Mucosa of rectum (tissue), 2 donors: ENCODE measurements around the gene KEL.

Source experiments
- H3K27ac ChIP-seq, 2 donors: one replicate each; pipeline ENCODE4 v1.7.0; 2013; ENCODE audit warnings: inconsistent platforms in 2 of 2, low read depth in 2 of 2, low read length in 2 of 2
- H3K27me3 ChIP-seq, 2 donors: one replicate each; pipeline ENCODE4 v1.7.0; 2013; ENCODE audit warnings: low read length in 2 of 2; ENCODE audit not compliant: control insufficient read depth in 2 of 2, insufficient read depth in 2 of 2
- H3K36me3 ChIP-seq, 2 donors: one replicate each; pipeline ENCODE4 v1.7.0; 2013; ENCODE audit warnings: low read length in 2 of 2; ENCODE audit not compliant: control insufficient read depth in 2 of 2, insufficient read depth in 2 of 2
- H3K4me1 ChIP-seq, 2 donors: one replicate each; pipeline ENCODE4 v1.7.0; 2013; ENCODE audit warnings: low read length in 2 of 2, mild to moderate bottlenecking in 1 of 2; ENCODE audit not compliant: control insufficient read depth in 2 of 2, insufficient read depth in 2 of 2
- H3K4me3 ChIP-seq, 2 donors: one replicate each; pipeline ENCODE4 v1.7.0; 2013; ENCODE audit warnings: low read length in 2 of 2
- H3K9ac ChIP-seq, 2 donors: one replicate each; pipeline ENCODE4 v1.7.0; 2013; ENCODE audit warnings: low read length in 2 of 2, low read depth in 1 of 2, mild to moderate bottlenecking in 1 of 2
- H3K9me3 ChIP-seq, 2 donors: one replicate each; pipeline ENCODE4 v1.7.0; 2013; ENCODE audit warnings: low read length in 2 of 2; ENCODE audit not compliant: control insufficient read depth in 2 of 2
- donor health status: healthy.
- donor health status: Normal muscosa, but diverticular disease.

The KEL gene

GRCh38 chr7:142963993-142964392 lies 1.8 kb upstream of the KEL start:
- H3K9me3 ChIP-seq: no peaks in the 10 kb centered on the region
- no peaks in the 10 kb centered on the region for H3K27me3 ChIP-seq
- H3K27ac ChIP-seq: no peak overlapping the region
- H3K9ac ChIP-seq: no peak overlapping the region
- no peak overlapping the region for H3K4me3 ChIP-seq
- no peaks in the 10 kb centered on the region for H3K4me1 ChIP-seq
- no peaks in the 10 kb centered on the region for H3K36me3 ChIP-seq

- no peaks in the 10 kb centered on the region for H3K4me1 ChIP-seq
- no peak overlapping the region for H3K4me3 ChIP-seq
- no peaks in the 10 kb centered on the region for H3K27me3 ChIP-seq
- no peak overlapping the region for H3K9ac ChIP-seq
- H3K27ac ChIP-seq: no peak overlapping the region
- no peaks in the 10 kb centered on the region for H3K36me3 ChIP-seq
- H3K9me3 ChIP-seq: no peaks in the 10 kb centered on the region
These were observed 828 bp upstream of the KEL start for GRCh38 chr7:142962991-142963390.

- no peak overlapping the region for H3K27ac ChIP-seq
- no peaks in the 10 kb centered on the region for H3K4me1 ChIP-seq
- H3K27me3 ChIP-seq: no peaks in the 10 kb centered on the region
- H3K9ac ChIP-seq: no peak overlapping the region
- no peaks in the 10 kb centered on the region for H3K9me3 ChIP-seq
- H3K36me3 ChIP-seq: no peaks in the 10 kb centered on the region
- H3K4me3 ChIP-seq: no peak overlapping the region
These were observed 579 bp downstream of the KEL start for GRCh38 chr7:142961595-142961972.

GRCh38 chr7:142960955-142961512 lies 1.1 kb downstream of the KEL start:
- no peak overlapping the region for H3K4me3 ChIP-seq
- no peaks in the 10 kb centered on the region for H3K27me3 ChIP-seq
- no peaks in the 10 kb centered on the region for H3K9me3 ChIP-seq
- no peak overlapping the region for H3K27ac ChIP-seq
- no peaks in the 10 kb centered on the region for H3K4me1 ChIP-seq
- no peaks in the 10 kb centered on the region for H3K36me3 ChIP-seq
- no peak overlapping the region for H3K9ac ChIP-seq

GRCh38 chr7:142959202-142959601 lies 3.0 kb downstream of the KEL start:
- Histone ChIP-seq H3K9me3 (no peaks in the 10 kb centered on the region), H3K4me1 (no peaks in the 10 kb centered on the region), H3K27me3 (no peaks in the 10 kb centered on the region), H3K4me3 (no peak overlapping the region), H3K36me3 (no peaks in the 10 kb centered on the region), H3K27ac (no peak overlapping the region), H3K9ac (no peak overlapping the region)

- no peaks in the 10 kb centered on the region for H3K4me1 ChIP-seq
- H3K27ac ChIP-seq: no peak overlapping the region
- no peaks in the 10 kb centered on the region for H3K27me3 ChIP-seq
These were observed 4.4 kb downstream of the KEL start for GRCh38 chr7:142957723-142958122.

GRCh38 chr7:142956951-142957623 lies 5.1 kb downstream of the KEL start:
- Histone ChIP-seq H3K27me3 (no peaks in the 10 kb centered on the region), H3K4me1 (no peaks in the 10 kb centered on the region), H3K4me3 (no peak overlapping the region), H3K36me3 (no peaks in the 10 kb centered on the region), H3K27ac (no peak overlapping the region), H3K9me3 (no peaks in the 10 kb centered on the region), H3K9ac (no peak overlapping the region)

More at GRCh38 chr7:142957723-142958122, 4.4 kb downstream of the KEL start:
- H3K4me3 ChIP-seq: no peak overlapping the region
- H3K36me3 ChIP-seq: no peaks in the 10 kb centered on the region
- H3K9ac ChIP-seq: no peak overlapping the region
- no peaks in the 10 kb centered on the region for H3K9me3 ChIP-seq

GRCh38 chr7:142954680-142955268 lies 7.4 kb downstream of the KEL start:
- Histone ChIP-seq H3K4me3 (no peak overlapping the region), H3K27me3 (no peaks in the 10 kb centered on the region), H3K9ac (no peak overlapping the region), H3K27ac (no peak overlapping the region), H3K4me1 (no peaks in the 10 kb centered on the region), H3K36me3 (no peaks in the 10 kb centered on the region), H3K9me3 (no peaks in the 10 kb centered on the region)

GRCh38 chr7:142950235-142950634 lies 11.9 kb downstream of the KEL start:
- H3K4me1 ChIP-seq: no peaks in the 10 kb centered on the region
- H3K4me3 ChIP-seq: no peak overlapping the region
- no peaks in the 10 kb centered on the region for H3K9me3 ChIP-seq
- H3K27me3 ChIP-seq: no peaks in the 10 kb centered on the region
- H3K9ac ChIP-seq: no peak overlapping the region
- no peaks in the 10 kb centered on the region for H3K36me3 ChIP-seq
- no peak overlapping the region for H3K27ac ChIP-seq

GRCh38 chr7:142948603-142949002 lies 13.6 kb downstream of the KEL start:
- H3K9me3 ChIP-seq: no peaks in the 10 kb centered on the region
- no peaks in the 10 kb centered on the region for H3K27me3 ChIP-seq
- no peaks in the 10 kb centered on the region for H3K36me3 ChIP-seq
- no peak overlapping the region for H3K4me3 ChIP-seq
- no peak overlapping the region for H3K27ac ChIP-seq
- no peak overlapping the region for H3K9ac ChIP-seq
- no peaks in the 10 kb centered on the region for H3K4me1 ChIP-seq
